DMS153 (cell line): ENCODE measurements around the gene KCNQ5.

Experiments used
- DNase-seq: peaks from one replicate; lab custom pipeline; 2025; lab: John Stamatoyannopoulos, UW

Gene KCNQ5

GRCh38 chr6:72793641-72794395 lies 172.0 kb downstream of the KCNQ5 start:
- no peak for DNase-seq

DNA sequence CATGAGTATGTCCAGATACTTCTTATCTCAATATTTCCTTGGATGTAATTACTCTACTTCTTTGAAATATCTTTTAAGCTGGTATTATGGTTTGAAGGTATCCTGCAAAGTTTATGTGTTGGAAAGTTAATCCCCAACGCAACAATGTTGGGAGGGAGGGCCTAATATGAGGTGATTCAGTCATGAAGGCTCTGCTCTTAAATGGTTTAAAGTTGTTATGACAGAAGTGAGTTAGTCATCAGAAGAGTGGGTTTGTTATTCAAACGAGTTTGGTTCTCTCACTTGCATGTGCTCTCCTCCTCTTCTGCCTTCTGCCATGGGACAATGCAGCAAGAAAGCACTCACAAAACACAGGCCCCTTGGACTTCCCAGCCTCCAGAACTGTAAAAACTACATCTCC lies 176.3 kb downstream of the KCNQ5 start:
- DNase-seq, result no peak

DNA sequence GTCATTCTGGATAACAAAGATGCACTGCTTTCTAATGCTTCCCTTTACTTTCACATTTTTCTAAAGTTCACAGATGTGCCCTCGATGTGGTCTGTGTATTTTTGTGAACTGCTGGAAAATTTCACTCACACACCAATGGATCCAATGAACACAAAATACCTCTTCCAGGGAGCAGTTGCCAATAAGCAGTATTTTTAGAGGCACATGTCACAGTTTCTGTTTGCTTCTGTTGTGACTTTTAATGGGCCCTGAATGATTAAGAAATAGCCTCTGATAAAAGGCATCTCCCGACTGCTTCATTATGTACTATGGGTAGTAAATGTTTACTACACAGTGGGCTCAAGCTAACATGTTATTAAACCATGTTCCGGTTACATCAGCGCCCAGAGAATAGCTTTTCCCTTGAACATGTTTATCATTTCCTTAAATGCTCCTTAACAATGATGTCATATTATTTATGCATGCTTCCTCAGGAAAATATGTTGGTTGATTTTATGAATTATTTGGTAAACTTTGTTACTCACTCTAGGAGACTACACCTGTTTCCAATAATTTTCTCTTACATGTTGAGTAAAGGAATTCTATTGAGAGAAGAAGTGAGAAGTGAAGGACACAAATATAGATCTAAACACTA lies 188.0 kb downstream of the KCNQ5 start:
- no peak for DNase-seq

DNA sequence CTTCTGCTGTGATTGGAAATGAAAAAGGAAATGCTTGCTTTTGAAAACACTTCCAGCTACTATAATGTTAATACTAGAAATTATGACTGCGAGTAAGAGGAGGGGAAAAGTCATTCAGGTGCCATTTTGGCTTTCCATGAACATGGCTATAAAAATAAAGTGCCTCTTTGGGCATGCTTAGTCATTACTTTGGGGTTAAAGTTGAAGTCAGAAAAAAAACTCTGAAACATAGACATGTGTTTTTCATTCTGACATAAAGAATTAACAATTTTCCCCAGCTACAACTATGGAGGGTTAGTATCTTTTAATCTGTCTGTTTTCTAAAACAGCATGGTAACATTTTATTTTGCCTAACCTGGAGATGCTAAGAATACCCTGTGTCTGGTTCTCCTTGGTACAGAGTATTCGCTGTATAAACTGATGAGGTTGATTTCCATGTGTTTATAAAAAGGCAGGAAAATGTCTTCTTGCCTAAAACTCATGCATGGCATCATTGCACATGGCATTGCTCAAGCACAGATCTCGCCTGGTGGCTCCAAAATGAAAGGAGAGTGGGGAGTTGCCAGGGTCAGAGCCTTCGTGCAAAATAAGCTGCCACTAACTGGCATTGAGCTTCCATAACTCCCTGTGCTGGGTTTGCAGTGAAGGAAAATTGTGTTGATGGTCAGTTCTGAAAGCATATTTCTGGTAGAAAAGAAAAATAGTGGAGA lies 188.9 kb downstream of the KCNQ5 start:
- no peak for DNase-seq

DNA sequence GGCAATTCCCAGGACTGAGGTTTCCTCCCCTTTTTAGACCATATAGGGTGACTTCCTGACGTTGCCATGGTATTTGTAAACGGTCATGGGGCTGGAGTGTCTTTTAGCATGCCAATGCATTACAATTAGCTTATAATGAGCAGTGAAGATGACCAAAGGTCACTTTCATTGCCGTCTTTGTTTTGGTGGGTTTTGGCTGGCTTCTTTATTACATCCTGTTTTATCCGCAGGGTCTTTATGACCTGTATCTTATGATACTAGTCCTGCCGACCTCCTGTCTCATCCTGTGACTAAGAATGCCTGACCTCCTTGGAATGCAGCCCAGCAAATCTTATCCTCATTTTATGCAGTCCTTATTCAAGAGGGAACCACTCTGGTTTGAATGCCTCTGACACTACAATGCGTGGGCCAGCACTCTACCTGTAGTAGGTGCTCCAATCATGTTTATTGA lies 190.1 kb downstream of the KCNQ5 start:
- no peak for DNase-seq

DNA sequence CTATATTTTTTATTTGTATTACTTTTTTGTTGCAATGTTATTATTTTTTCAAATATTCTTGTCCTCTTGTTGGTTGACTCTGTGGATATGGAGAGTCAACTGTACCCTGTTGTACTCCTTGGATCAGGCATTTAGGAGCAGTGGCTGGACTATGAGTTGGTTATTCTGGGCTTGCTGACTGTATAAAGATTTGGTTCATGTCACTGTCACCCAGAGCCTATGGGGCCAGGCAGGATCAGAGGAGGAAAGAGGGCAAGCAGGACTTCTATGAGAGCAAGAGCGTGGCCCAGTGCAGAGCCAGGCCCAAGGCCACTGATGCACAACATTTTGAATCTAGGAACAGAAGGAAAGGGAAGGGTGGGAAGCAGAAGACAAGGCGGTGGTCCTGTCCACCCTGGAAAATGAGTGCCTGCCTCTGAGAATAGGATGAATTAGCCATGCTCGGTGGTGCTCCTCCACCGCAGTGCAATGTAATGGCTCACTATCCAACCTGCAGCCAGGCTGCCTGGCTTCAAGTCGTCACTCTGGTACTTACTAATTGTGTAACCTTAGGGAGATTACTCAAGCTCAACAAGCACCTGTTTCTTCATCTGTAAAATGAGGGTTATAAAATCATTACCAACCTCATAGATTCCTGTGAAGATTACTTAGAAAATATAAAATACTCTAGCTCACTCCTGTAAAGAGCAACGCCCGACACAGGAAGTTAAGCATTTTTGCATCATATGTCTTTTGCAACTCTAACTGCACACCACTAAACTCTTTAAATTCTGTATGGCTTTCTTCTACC lies 192.1 kb downstream of the KCNQ5 start:
- DNase-seq, result no peak

GRCh38 chr6:72816022-72816421 lies 194.2 kb downstream of the KCNQ5 start:
- DNase-seq, result no peak

GRCh38 chr6:72817208-72817607 lies 195.3 kb downstream of the KCNQ5 start:
- DNase-seq, result no peak

DNA sequence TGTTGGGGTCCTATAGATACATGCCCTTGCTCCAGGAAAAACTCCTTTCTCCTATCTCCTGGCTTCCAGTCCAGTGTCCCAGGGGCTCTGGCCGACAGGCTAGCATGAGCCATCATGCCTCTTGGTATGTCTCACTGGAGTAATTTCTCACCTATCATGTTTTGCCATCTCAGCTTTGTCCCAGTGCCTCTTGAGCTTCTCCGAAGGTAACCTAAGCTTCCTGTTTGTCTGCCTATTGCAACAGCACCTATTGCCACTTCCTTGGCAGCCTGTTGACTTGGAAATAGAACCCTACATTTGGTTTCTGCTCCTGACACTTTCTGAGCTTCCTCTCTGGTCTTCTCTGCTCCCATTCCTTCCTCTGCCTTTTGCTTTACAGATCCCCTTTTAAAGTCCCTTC lies 197.7 kb downstream of the KCNQ5 start:
- no peak for DNase-seq

GRCh38 chr6:72820153-72820552 lies 198.3 kb downstream of the KCNQ5 start:
- DNase-seq, result no peak

DNA sequence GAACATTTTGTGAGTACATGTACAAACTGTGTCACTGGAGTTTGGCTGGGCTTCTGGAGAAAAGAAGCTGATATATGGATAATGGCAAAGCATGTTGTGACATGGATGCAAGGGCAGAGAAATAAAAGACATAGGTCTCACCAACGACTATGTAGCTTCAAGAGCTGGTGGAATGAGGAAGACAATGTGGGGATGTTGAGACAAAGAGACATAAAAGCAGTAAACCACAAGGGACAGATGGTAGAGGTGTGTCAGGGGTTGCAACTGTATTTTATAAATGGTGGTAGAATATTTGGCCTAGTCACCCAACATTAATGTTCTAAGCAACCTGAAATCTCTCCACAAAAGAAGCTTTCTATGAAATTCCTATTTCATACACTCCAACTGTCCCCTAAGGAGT lies 199.0 kb downstream of the KCNQ5 start:
- no peak for DNase-seq

DNA sequence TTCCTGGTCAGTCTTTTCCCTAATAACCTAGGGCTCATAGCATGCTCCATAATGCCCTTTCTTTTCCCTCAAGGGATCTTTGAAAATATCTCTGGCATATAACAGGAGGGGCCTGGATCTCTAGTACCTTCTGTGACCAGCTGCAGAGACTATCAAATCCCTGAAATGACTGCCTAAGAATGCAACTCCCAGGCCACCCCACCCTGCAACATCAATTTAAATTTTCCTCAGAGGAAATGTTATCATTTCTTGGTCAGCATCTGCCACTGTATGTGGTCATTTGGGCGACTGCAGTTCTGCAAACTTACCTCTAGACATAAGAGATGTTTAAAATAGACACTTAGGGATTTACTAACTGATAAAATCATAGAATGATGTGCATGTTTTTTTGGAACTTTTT lies 200.2 kb downstream of the KCNQ5 start:
- no peak for DNase-seq

DNA sequence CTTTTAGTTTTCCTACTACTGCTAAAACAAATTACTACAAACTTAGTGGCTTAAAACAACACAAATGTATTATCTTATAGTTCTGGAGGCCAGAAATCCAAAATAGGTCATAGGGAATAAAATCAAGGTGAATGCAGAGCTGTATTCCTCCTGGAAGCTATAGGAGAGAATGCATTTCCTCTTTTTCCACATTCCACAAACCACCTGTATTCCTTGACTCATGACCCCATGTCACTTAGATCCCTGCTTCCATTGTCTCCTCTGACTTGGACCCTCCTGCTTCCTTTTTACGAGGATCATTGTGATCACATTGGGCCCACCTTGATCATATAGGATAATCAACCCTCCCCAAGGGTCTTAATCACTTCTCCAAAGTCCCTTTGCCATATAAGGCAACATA lies 200.8 kb downstream of the KCNQ5 start:
- DNase-seq, result no peak

GRCh38 chr6:72824833-72825232 lies 203.0 kb downstream of the KCNQ5 start:
- no peak for DNase-seq

DNA sequence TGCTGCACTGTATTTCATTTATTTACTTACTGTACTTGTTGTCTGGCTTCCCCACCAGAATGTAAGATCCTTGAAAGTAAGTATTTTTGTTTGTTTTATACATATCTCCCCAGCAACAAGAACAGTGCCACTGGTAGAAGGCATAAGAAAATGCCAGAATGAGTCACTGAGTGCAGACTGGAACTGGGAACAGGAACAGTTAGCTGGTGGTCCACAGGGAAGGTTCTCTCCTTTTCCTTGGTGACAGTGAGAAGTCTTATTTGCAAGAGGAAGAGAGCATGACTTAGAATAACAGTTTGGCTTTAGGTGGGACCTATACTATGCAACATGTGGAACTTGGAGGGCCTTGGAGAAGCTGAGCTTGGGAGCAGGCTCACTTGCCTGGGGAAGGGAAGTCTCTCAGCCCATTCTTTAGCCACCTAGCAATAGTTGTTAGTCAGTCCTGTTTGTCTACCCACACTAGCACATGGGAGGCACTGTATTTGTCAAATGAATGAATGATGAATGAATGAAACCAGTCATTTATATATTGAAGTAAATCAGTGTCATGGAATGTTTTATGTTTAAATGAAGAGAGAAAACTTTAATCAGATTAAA lies 203.5 kb downstream of the KCNQ5 start:
- no peak for DNase-seq

DNA sequence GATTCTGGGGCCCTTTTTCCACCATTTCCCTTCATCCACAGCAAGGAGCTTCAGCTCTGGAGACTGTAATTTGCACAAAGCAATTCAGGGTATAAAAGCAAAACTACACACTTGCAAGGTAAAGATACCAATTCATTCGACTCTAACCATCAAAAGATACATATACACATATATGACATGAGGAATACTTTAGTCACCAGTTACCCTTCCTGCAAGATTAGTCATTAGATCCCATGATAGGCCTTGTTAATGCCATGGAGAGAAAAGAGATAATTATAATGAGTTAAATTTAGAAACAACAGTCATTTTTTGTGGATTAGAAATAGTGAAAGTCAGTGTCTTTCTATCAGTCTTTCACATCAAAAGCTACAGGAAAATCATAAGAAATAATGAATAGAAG lies 204.2 kb downstream of the KCNQ5 start:
- no peak for DNase-seq

DNA sequence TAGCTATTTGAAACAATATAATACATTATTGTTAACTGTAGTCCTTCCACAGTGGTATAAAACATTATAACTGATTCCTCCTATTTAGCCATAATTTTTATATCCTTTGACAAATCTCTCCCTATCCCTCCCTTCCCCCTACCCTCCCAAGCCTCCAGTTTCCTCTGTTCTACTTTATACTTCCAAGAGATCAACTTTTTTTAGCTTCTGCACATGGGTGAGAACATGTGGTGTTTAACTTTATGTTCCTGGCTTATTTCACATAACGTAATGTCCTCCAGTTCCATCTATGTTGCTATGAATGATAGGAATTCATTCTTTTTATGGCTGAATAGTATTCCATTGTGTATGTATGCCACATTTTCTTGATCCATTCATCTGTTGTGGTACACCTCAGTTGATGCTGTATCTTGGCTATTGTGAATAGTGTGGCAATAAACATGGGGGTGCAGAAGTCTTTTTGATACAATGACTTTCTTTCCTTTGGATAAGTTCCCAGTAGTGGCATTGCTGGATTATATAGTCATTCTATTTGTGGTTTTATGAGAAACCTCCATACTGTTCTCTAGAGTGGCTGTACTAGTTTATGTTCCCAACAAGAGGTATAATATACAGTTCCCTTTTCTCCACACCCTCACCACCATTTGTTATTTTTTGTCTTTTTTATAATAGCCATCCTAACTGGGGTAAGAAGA lies 205.0 kb downstream of the KCNQ5 start:
- no peak for DNase-seq

DNA sequence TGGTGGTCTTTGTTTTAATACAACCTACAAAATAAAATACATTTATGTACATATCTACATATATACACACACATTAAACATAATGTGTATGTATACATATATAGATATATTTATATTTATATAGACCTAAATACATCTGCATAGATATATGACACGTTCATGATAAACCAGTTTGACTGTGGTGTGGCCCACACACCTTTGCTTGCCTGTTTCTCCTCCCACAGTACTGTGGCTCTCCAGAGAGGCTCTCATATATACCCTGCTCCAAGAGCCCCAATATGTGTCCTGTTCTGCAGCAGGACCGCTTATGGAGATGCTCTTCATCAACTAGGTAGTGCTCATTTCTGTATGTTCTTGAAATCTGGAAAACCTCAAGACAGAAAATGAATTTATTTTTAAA lies 207.0 kb downstream of the KCNQ5 start:
- no peak for DNase-seq

GRCh38 chr6:72832271-72832670 lies 210.4 kb downstream of the KCNQ5 start:
- no peak for DNase-seq

GRCh38 chr6:72835749-72836148 lies 213.9 kb downstream of the KCNQ5 start:
- DNase-seq, result no peak

DNA sequence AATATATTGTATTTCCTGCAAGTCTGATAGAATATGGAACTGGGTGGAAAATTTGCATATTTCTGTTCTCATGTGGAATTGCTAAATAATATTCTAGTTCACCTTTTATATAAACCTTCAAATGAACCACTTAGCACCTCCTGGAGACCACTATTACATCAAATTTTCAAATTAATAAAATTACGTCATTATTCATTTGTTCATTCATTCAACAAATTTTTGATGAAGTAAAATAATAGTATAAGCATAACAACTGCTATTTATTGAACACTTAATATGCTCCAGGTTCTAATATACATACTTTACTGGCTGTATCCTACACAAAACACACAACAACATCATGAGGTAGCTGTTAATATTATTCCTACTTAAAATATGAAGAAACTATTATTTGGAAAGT lies 215.1 kb downstream of the KCNQ5 start:
- DNase-seq, result no peak
